Smooth muscle cell (in vitro differentiated cells): ENCODE measurements around the gene ATP6V1D. TPM values are rescaled to one million over a fixed set of nuclear protein-coding genes. Genes with fewer than 3 reads are reported as not detected.

Experiments used
- DNase-seq: peaks from one replicate; lab custom pipeline; 2025; ENCODE audit not compliant: unreplicated experiment; lab: John Stamatoyannopoulos, UW
- H2AFZ ChIP-seq: fragments of 200-600 bp; sonication (generic); 2 replicates; pipeline ENCODE4 v1.6.0; 2016; ENCODE audit warnings: antibody characterized with exemption, low read depth, mild to moderate bottlenecking
- H3F3A ChIP-seq: fragments of 200-600 bp; sonication (generic); 2 replicates; pipeline ENCODE4 v1.6.0; 2017; ENCODE audit warnings: antibody characterized with exemption, low read depth
- H3K27ac ChIP-seq: fragments of 200-600 bp; sonication (generic); 2 replicates; pipeline ENCODE4 v1.5.1; 2016; ENCODE audit warnings: low read depth, mild to moderate bottlenecking
- H3K27me3 ChIP-seq: fragments of 200-600 bp; sonication (generic); 2 replicates; pipeline ENCODE4 v1.6.1; 2016; ENCODE audit warnings: low read depth, mild to moderate bottlenecking
- H3K36me3 ChIP-seq: fragments of 200-600 bp; sonication (generic); 2 replicates; pipeline ENCODE4 v1.5.1; 2016; ENCODE audit warnings: low read depth
- H3K4me1 ChIP-seq: fragments of 200-600 bp; sonication (generic); 2 replicates; pipeline ENCODE4 v1.5.1; 2016; ENCODE audit warnings: low read depth
- H3K4me2 ChIP-seq: fragments of 200-600 bp; sonication (generic); 2 replicates; pipeline ENCODE4 v1.6.0; 2016; ENCODE audit warnings: mild to moderate bottlenecking
- H3K4me3 ChIP-seq: fragments of 200-600 bp; sonication (generic); 2 replicates; pipeline ENCODE4 v1.5.1; 2016; ENCODE audit warnings: mild to moderate bottlenecking
- H3K79me2 ChIP-seq: fragments of 200-600 bp; sonication (generic); 2 replicates; pipeline ENCODE4 v1.6.0; 2016; ENCODE audit warnings: low read depth, mild to moderate bottlenecking
- H3K9ac ChIP-seq: fragments of 200-600 bp; sonication (generic); 2 replicates; pipeline ENCODE4 v1.6.0; 2016; ENCODE audit warnings: low read depth
- H3K9me3 ChIP-seq: fragments of 200-600 bp; sonication (generic); replicated peaks from 2 replicates; pipeline ENCODE4 v1.5.1; 2016; ENCODE audit warnings: low read depth
- H4K20me1 ChIP-seq: fragments of 200-600 bp; sonication (generic); 2 replicates; pipeline ENCODE4 v1.6.0; 2016; ENCODE audit warnings: low read depth
- WGBS: methylation state at CpG from one replicate; pipeline ENCODE4 v1.1.7; 2016; ENCODE audit warnings: low lambda C conversion rate; 5-methylcytosine and 5-hydroxymethylcytosine counted together
- polyA plus RNA-seq: library from polyadenylated mRNA; unstranded; fragments of >200 nt; fragmentation: Nextera tagmentation; extraction: Ambion mirVana; gene quantifications from 2 replicates; pipeline ENCODE4 v1.2.1, GENCODE V29; 2016
- total RNA-seq: library from RNA; depleted of rRNA; stranded (reverse); fragments of >200 nt; gene quantifications from 2 replicates; pipeline ENCODE4 v1.2.3, GENCODE V29; 2014
- TF ChIP-seq, protein P1 (sequence below): fragments of 200-600 bp; sonication (generic); IDR thresholded peaks from 2 replicates; pipeline ENCODE4 v1.5.1; 2017; ENCODE audit warnings: borderline replicate concordance, mild to moderate bottlenecking, antibody characterized with exemption; ENCODE audit not compliant: insufficient read depth, poor library complexity, severe bottlenecking

Gene ATP6V1D
- total and polyA plus RNA-seq, 2 experiments from 2014 or later, result 95.2 to 119 TPM

GRCh38 chr14:67385120-67385519 is 25.5 kb upstream of the ATP6V1D start:
- Histone ChIP-seq H3K79me2 (no peaks in the 10 kb centered on the region), H3K27ac (no peak overlapping the region), H2AFZ (no peak overlapping the region), H3F3A (peaks cover 8% of the 10 kb centered on the region), H3K4me2 (no peak overlapping the region), H4K20me1 (no peaks in the 10 kb centered on the region), H3K9me3 (no peaks in the 10 kb centered on the region), H3K4me3 (no peak overlapping the region), H3K36me3 (peaks cover 48% of the 10 kb centered on the region), H3K9ac (no peak overlapping the region), H3K4me1 (no peaks in the 10 kb centered on the region), H3K27me3 (no peaks in the 10 kb centered on the region)
- no peak for DNase-seq
- TF ChIP-seq, protein P1, sequence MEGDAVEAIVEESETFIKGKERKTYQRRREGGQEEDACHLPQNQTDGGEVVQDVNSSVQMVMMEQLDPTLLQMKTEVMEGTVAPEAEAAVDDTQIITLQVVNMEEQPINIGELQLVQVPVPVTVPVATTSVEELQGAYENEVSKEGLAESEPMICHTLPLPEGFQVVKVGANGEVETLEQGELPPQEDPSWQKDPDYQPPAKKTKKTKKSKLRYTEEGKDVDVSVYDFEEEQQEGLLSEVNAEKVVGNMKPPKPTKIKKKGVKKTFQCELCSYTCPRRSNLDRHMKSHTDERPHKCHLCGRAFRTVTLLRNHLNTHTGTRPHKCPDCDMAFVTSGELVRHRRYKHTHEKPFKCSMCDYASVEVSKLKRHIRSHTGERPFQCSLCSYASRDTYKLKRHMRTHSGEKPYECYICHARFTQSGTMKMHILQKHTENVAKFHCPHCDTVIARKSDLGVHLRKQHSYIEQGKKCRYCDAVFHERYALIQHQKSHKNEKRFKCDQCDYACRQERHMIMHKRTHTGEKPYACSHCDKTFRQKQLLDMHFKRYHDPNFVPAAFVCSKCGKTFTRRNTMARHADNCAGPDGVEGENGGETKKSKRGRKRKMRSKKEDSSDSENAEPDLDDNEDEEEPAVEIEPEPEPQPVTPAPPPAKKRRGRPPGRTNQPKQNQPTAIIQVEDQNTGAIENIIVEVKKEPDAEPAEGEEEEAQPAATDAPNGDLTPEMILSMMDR, result no peak
- WGBS, result 88% methylated on average over 2 of the region's 2 CpGs

- no peak overlapping the region for H2AFZ ChIP-seq
- H3K9me3 ChIP-seq, result no peaks in the 10 kb centered on the region
- H3K4me3 ChIP-seq, result no peak overlapping the region
- TF ChIP-seq, protein P1, result no peak
- H3K27me3 ChIP-seq, result no peaks in the 10 kb centered on the region
- no peak overlapping the region for H3K9ac ChIP-seq
- H3K79me2 ChIP-seq, result no peaks in the 10 kb centered on the region
- no peak overlapping the region for H3K4me2 ChIP-seq
- no peaks in the 10 kb centered on the region for H3F3A ChIP-seq
- no peaks in the 10 kb centered on the region for H3K4me1 ChIP-seq
- H3K36me3 ChIP-seq, result peaks cover 71% of the 10 kb centered on the region
- no peak overlapping the region for H3K27ac ChIP-seq
- H4K20me1 ChIP-seq, result peaks cover 28% of the 10 kb centered on the region
- no peak for DNase-seq
Measured at GRCh38 chr14:67377916-67378315, 18.3 kb upstream of the ATP6V1D start.

GRCh38 chr14:67373347-67373746 is 13.7 kb upstream of the ATP6V1D start:
- H3K4me2 ChIP-seq, result no peak overlapping the region
- WGBS, result 85% methylated on average over 2 of the region's 2 CpGs
- H3K27me3 ChIP-seq, result no peaks in the 10 kb centered on the region
- no peaks in the 10 kb centered on the region for H3K9me3 ChIP-seq
- H3K9ac ChIP-seq, result no peak overlapping the region
- no peaks in the 10 kb centered on the region for H3F3A ChIP-seq
- peaks cover 44% of the 10 kb centered on the region for H3K36me3 ChIP-seq
- no peak overlapping the region for H3K27ac ChIP-seq
- TF ChIP-seq, protein P1, result no peak
- peaks cover 15% of the 10 kb centered on the region for H3K79me2 ChIP-seq
- no peak for DNase-seq
- H3K4me3 ChIP-seq, result no peak overlapping the region
- no peaks in the 10 kb centered on the region for H3K4me1 ChIP-seq
- H2AFZ ChIP-seq, result no peak overlapping the region
- peaks cover 46% of the 10 kb centered on the region for H4K20me1 ChIP-seq

DNA sequence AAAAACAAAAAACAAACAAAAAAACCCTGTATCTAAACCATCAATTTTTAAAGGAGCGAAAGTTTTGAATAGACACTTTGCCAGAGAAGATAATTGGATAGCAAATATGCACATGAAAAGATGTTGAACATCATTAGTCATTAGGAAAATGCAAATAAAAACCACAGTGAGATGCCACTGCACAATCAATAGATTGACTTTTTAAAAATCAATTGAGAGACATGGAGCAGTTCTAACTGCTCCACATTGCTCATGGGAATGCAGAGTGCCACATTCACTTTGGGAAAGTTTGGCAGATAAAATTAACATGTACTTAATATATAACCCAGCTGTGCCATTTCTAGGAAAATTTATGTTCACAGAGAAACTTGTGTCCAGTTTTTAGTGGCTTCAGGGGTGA is 13.2 kb upstream of the ATP6V1D start:
- TF ChIP-seq, protein P1, result no peak
- Histone ChIP-seq H3K9ac (no peak overlapping the region), H3K27ac (no peak overlapping the region), H3K4me3 (no peak overlapping the region), H3K27me3 (no peaks in the 10 kb centered on the region), H2AFZ (no peak overlapping the region), H3K36me3 (peaks cover 44% of the 10 kb centered on the region), H3K79me2 (peaks cover 16% of the 10 kb centered on the region), H3K4me1 (no peaks in the 10 kb centered on the region), H3K4me2 (no peak overlapping the region), H3K9me3 (no peaks in the 10 kb centered on the region), H4K20me1 (peaks cover 45% of the 10 kb centered on the region), H3F3A (no peaks in the 10 kb centered on the region)
- DNase-seq, result no peak
- 97% methylated on average over 1 of the region's 1 CpG for WGBS
